Germinal center (tissue), 1 donor: ENCODE measurements around the gene IMPACT.

ENCODE experiments used
- DNase-seq: peaks from one replicate; pipeline ENCODE4 v3.0.0; 2012; ENCODE audit warnings: mixed read lengths, low spot score

Gene IMPACT

DNA sequence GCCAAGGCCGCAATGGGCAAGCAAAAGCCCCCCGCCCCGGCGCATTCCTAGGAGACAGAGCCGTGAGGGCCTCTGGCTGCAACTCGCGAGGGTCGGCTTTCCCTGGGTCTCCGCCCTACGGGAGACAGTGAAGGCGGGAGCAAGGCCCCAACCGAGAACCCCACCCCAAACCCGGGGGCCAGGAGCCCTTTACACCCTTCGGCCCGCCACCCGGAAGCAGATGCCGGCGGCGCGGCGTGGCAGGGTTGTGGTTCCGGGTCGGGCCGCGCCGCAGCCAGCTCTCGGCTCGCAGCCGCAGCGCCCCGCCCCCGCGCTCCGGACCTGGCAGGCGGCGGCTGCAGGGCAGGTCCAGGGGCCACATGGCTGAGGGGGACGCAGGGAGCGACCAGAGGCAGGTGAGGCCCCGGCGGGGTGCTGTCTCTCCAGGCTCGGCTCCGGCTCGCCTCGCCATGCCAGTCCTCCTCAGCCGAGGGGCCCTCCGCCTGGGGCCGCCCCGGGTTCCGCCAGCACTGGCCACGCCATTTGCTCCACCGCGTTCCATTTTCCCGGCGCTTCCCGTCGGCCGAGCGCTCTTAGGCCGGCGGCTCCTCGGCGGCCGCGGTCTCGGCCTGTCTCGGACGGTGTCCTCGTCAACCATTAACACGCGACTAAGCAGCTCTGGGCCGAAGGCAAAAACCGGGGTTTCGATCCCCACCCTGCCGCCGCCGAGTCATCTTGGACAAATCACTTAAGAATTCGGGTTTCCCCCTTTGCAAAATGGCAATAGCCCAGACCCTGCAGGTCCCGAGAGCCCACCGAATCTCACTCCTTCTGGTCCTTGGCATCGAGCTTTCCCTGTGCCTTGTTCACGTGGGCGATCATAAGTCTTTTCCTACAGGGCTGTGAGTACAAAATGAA lies at the start of gene IMPACT:
TSS of gene IMPACT (plus strand) at position 273 of the 897 bp plus-strand sequence. CDS start at position 360, 87 bp downstream.
- peak; percentile 84 for DNase-seq

DNA sequence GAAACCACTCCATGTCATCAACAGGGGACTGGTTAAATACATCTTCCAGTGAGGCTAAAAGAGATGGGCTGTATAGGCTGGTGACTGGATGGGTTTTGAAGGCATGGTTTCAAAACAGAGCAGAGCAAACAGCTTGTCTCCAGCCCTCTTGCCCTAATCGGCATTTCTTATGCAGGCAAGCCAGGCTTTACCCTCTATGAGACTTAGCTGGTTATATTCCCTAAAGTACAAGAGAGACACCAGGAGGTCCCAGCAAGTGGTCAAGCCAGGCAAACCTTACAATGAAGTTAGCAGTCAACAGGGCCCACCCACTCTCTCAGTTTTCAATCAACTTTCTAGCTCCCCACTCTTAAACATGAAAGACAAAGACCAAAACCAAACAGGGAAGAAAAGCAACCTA lies 47.9 kb upstream of the IMPACT start:
- DNase-seq, result no peak

DNA sequence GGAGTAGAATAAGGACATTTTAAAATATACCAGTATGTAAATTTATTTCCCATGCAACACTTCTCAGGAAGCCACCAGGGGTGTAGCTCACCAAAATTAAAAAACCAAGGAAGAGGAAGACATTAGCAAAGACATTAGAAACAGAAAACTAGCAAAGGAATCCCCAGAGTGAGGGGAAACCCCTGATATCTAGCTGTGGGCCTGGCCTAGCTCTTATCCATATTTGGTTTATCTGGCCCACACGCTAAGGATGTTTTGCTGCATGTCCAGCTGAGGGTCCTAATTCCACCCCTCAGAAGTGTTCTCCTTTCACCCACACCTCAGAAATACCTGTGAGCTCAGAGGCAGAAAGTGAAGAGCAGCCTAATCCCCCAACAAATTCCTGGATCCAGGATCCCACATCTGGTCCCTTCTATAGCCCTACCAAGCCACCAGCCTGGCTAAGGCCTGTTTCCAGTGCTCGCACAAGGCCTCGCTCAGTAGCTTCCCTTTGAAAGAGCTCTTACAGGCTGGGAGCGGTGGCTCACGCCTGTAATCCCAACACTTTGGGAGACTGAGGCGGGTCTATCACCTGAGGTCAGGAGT lies 46.2 kb upstream of the IMPACT start:
- no peak for DNase-seq

DNA sequence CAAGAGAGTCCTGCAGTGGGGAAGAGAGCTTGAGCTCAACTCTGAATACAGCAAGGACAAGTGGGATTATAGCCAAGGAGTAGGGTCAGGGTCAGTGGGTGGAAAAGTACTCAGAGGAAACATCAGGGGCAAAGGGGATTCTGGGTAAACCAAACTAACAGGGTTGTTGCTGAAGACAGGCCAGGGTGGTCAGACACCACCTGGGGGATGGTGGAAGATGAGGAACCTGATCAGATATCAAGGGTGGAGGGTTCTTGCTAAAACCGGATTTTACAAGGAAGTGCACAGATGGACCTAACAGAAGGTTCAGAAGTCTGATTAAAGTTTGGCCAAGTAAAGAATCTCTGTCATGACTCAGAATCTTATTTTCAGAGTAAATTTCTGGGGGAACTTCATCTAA lies 45.3 kb upstream of the IMPACT start:
- DNase-seq, result no peak

GRCh38 chr18:24386681-24387080 lies 39.8 kb upstream of the IMPACT start:
- DNase-seq, result no peak

- DNase-seq, result no peak
These were observed 37.5 kb upstream of the IMPACT start for GRCh38 chr18:24388957-24389356.

DNA sequence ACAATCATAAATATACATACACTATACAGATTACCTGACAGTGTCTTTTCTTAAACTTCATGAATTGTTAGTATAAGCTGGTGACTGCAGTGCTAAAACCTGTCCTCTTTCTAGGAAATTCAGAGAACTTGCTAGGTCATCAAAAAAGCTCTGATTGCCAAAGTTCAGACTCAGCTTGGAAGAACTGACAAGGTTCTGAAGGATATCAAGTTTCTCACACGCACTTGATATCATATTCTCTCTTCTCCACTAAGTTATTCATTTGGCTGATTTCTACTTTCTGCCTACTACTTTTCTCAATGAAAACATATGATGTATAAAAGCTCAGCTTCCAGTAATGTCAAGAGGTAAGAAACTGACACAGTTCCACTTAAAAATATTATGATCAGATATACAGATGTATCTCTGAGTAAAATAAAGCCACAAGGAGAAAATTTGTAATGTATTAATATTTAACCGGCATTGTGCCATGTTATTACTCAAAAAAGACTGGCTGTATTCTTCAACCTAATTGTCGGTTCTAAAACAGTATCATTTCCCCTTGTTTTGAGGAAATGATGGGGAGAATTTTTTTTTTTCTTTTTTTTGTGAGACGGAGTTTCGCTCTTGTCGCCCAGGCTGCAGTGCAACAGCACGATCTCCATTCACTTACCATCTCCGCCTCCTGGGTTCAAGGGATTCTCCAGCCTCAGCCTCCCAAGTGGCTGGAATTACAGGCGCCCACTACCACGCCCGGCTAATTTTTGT lies 31.2 kb upstream of the IMPACT start:
- DNase-seq, result no peak

DNA sequence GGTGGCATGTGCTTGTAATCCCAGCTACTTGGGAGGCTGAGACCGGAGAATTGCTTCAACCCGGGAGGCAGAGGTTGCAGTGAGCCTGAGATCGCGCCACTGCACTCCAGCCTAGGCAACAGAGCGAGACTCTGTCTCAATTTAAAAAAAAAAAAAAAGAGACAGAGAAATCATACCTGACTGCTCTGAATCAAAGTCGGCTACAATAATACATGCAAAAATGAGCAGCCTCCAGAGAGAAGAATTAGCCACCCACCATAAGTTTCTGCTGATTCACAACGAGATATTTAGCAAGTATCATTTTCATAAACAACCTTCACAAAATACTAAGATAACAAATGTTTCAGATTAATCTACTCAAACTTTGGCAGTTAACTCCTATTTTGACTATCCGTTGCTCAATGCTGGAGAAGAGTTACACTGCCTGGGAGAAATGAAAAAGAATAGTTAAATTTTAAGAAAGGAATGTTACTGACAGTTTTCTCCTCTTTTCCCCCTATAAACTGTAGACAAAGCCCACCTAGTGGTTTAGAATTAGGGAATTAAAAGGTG lies 30.3 kb upstream of the IMPACT start:
- no peak for DNase-seq

DNA sequence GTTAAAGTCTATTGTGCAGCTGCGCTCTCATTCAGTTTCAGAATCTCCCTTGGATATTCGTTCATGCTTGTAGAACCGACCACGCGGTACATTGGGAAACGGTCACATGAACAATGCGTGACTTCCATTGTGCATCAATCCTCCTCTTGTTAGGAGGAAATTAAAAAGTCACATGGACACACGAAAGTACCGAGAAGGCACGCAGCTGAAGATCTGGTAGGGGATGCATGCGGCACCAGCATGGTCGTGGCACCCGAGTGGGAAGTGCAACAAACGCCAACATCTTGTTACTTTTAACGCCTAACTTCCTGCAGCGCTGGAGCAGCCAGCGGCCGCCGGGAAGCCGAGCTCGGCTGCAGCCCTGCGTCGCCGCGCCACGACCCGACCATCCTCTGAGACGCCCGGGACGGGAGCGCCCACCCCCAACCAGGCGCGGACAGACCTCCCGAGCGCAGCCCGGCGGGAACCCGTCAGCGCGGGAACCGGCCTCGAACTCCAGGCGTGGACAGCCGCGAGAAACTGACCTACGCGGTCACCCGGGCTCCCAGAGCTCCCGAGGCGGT lies 29.3 kb upstream of the IMPACT start:
- DNase-seq, result peak; percentile 14

GRCh38 chr18:24397694-24398368 lies 28.6 kb upstream of the IMPACT start, which contains the start of gene OSBPL1A:
OSBPL1A (minus strand) TSS chr18:24397824; CDS start chr18:24377533, 20,291 bp downstream.
- peak; percentile 88 for DNase-seq

- no peak for DNase-seq
These were observed 27.9 kb upstream of the IMPACT start for GRCh38 chr18:24398540-24398939.

DNA sequence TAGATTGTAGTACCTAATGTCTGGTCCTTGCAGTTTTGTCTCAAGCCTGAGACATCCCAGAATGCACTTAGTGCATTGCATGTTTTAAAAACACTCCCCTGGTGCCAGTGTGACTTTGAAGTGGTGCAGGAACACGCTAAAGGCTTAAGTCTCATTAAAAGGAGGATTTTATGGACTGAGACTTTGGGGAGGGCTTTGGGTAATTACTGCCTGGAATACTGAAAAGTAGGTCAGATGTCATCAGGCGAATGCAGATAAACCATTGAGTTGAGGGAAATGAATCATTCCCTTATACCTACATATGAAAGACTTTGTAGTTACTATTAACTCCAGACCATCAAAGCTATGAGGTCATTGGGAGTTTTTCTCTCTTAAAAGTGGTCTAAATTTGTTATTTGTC lies 25.9 kb upstream of the IMPACT start:
- no peak for DNase-seq

DNA sequence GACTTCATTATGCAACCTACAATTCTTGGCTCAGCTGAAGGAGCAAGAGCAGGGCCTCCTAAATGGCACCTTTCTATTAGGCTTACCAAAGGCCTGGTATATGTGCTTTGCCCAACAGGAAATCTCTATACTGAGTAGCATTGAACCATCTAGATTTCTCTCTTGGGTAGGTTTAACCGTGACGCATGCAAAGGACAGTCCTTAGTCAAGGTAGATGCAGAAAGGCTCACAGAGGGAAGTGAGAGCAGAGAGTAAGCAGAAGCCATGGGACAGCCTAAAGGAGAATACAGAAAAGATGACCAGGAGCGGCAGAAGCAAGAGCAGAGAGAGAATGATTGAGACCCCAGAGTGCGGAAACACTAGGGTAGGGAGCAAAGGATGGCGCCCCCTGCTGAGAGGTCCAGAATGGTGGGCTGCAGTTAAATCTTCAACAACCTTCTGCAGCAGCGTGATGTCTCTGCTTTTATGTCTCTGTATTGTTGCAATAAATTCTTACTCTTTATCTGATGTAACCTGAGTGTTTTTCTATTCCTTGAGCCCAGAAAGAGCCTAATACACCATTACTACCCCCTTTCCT lies 24.2 kb upstream of the IMPACT start:
- peak; percentile 15 for DNase-seq

GRCh38 chr18:24403076-24403475 lies 23.4 kb upstream of the IMPACT start:
- no peak for DNase-seq

DNA sequence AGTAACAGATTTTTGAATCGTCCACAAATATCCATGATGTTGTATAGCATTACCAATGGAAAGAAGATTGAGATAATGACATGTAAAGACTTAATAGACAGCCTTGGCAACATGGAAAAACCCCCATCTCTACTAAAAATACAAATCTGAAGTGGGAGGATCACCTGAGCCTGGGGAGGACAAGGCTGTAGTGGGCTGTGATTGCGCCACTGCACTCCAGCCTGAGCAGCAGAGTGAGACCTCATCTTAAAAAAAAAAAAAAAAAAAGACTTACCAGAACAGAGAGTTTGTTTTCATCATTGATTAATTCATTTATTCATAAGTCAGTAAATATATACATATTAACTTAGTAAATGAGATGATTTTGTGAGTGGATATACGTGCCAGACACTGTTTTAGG lies 21.9 kb upstream of the IMPACT start:
- DNase-seq, result no peak

- DNase-seq, result no peak
These were observed 18.0 kb upstream of the IMPACT start for GRCh38 chr18:24408496-24408895.

- no peak for DNase-seq
These were observed 13.3 kb upstream of the IMPACT start for GRCh38 chr18:24413148-24413547.

DNA sequence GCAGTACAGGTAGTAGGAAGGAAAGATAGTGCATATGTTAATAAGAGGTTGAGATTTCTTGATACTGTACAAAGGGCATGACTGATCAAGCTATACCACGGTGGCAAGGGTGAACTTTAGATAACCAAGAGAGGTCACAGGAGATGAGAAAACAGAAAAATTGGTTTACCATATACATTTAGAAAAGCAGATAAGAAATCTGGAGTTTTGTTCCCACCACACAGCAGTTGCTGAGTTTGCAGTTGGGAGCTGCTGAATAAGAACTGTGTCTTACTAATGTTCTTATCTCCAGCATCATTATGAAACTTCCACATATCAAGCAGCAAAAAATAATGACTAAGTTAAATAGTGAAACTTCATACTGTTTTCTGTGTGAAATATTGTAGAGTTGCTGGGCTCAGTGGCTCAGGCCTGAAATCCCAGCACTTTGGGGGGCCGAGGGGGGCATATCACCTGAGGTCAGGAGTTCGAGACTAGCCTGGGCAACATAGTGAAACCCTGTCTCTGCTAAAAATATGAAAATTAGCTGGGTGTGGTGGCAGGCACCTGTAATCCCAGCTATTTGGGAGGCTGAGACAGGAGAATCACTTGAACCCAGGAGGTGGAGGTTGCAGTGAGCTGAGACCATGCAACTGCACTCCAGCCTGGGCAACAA lies 12.0 kb upstream of the IMPACT start:
- no peak for DNase-seq

- DNase-seq, result no peak
These were observed 9.0 kb upstream of the IMPACT start for GRCh38 chr18:24417480-24417879.

DNA sequence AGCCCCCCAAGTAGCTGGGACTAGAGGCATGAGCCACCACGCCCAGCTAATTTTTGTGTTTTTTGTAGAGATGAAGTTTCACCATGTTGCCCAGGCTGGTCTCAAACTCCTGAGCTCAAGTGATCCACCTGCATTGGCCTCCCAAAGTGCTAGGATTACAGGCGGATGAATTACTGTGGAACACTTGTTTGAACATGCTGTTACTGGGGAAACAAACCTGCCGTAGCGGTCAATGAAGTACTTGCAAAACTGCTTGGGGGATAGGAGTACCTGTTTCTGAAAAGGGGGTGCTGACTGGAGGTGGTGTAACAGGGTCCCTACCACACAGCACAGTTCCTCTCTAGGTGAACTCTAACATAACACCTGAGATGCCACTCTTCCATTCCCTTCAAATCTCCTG lies 5.9 kb upstream of the IMPACT start:
- DNase-seq, result no peak

DNA sequence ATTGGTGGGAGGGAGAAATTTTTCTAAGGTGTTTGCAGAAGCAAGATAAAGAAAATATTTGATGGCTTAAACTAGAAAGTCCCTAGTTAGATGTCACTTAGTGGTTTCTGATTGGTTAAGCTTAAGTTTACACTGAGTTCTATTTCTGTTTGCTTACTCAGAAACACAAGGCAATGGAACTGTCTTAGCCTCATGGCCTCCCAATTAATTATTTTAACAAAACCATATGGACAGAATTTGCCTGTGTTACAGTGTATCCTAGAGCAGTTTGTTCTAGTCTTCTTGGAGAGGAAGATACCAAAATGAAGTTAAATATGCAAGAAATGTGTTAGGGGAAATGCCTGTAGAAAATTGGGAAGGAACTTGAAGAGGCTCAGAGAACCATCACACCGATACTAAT lies 4.6 kb upstream of the IMPACT start:
- DNase-seq, result no peak
